Testis (tissue), 3 donors: Measurements from ENCODE around the gene SERPINB6. TPM values are rescaled to one million over a fixed set of nuclear protein-coding genes. Genes with fewer than 3 reads are reported as not detected.
A peak's percentile ranks its signal among the peaks of the same experiment; 100 is the strongest.

ENCODE experiments used
- DNase-seq: peaks from one replicate; pipeline ENCODE4 v3.0.0-alpha.2; 2019
- H3K27ac ChIP-seq, 2 donors: fragments of 200-600 bp; sonication (generic); one replicate each; pipeline ENCODE4 v1.5.1; 2019
- H3K27me3 ChIP-seq: fragments of 200-600 bp; sonication (generic); one replicate; pipeline ENCODE4 v1.5.1; 2019
- H3K36me3 ChIP-seq: fragments of 200-600 bp; sonication (generic); one replicate; pipeline ENCODE4 v1.5.1; 2017; ENCODE audit warnings: low read depth; ENCODE audit errors: missing control alignments
- H3K4me1 ChIP-seq: fragments of 200-600 bp; sonication (generic); one replicate; pipeline ENCODE4 v1.5.1; 2019
- H3K4me3 ChIP-seq, 2 donors: fragments of 200-600 bp; sonication (generic); one replicate each; pipeline ENCODE4 v1.5.1; 2017 to 2019
- H3K9me3 ChIP-seq: fragments of 200-600 bp; sonication (generic); one replicate; pipeline ENCODE4 v1.5.1; 2017
- CTCF ChIP-seq, 3 experiments: fragments of 450-650 bp in 2 of 3; fragments of 200-600 bp in 1 of 3; sonication (generic) in 1 of 3; IDR thresholded peaks; one replicate each; pipeline ENCODE4 v1.5.1; 2016 to 2019; ENCODE audit warnings: antibody characterized with exemption in 3 of 3, mild to moderate bottlenecking in 2 of 3, moderate library complexity in 1 of 3
- POLR2A ChIP-seq: fragments of 450-650 bp; IDR thresholded peaks from one replicate; pipeline ENCODE4 v1.6.1; 2017; ENCODE audit warnings: antibody characterized with exemption, mild to moderate bottlenecking, moderate library complexity
- WGBS, 2 donors: methylation state at CpG; one replicate each; pipeline ENCODE4 v1.1.5; 2018; 5-methylcytosine and 5-hydroxymethylcytosine counted together
- intact Hi-C: fragments of 100-400 bp; cut with DNase I; formaldehyde crosslinking; loops from one replicate; pipeline ENCODE4 v1.15.1; 2023; ENCODE audit warnings: low total_unique reads
- polyA plus RNA-seq: library from polyadenylated mRNA; stranded (reverse); fragments of 350-450 nt; fragmentation: Illumina TruSeq; extraction: RNeasy Lipid Tissue Mini Kit (QIAGEN cat#74804); gene quantifications from one replicate; pipeline ENCODE4 v1.2.3, GENCODE V29; 2014; ENCODE audit warnings: low read depth, low replicate concordance; ENCODE audit not compliant: insufficient read depth
- total RNA-seq, 2 donors: library from RNA; depleted of rRNA; stranded (reverse); fragments of >200 nt; gene quantifications; one replicate each; pipeline ENCODE4 v1.2.3, GENCODE V29; 2016

The SERPINB6 gene
- total and polyA plus RNA-seq, 3 donors from 2014 or later, result 203 to 348 (median 281) TPM

- intact Hi-C loops, result no loop called here
- Histone ChIP-seq H3K9me3 (no peaks in the 10 kb centered on the region), H3K4me1 (peaks cover 6% of the 10 kb centered on the region), H3K36me3 (no peaks in the 10 kb centered on the region), H3K4me3 (no peak overlapping the region), H3K27me3 (no peaks in the 10 kb centered on the region), H3K27ac (peak overlapping the region in 1 of 2 donors; percentile 73)
- TF ChIP-seq POLR2A (no peak), CTCF (IDR thresholded peaks at IDR 0.05) (no peak)
- peak; percentile 28 for DNase-seq
- WGBS, 2 donors, result 63 to 77% methylated on average over 8 of the region's 8 CpGs
Measured at GRCh38 chr6:2951728-2952127, 19.6 kb downstream of the SERPINB6 start.

- no peaks in the 10 kb centered on the region for H3K9me3 ChIP-seq
- no peaks in the 10 kb centered on the region for H3K27me3 ChIP-seq
- peak; percentile 15 for DNase-seq
- H3K4me3 ChIP-seq, result no peak overlapping the region
- 84 to 95% methylated on average over 12 of the region's 12 CpGs for WGBS, 2 donors
- TF ChIP-seq POLR2A, result no peak
- no peak for TF ChIP-seq CTCF (IDR thresholded peaks at IDR 0.05)
- no peaks in the 10 kb centered on the region for H3K36me3 ChIP-seq
- intact Hi-C loops, result no loop called here
- no peak overlapping the region for H3K27ac ChIP-seq
- peaks cover 6% of the 10 kb centered on the region for H3K4me1 ChIP-seq
Measured at GRCh38 chr6:2950713-2951112, 20.7 kb downstream of the SERPINB6 start.

GRCh38 chr6:2949536-2950083, 21.8 kb downstream of the SERPINB6 start:
- WGBS, 2 donors, result 40 to 61% methylated on average over 6 of the region's 6 CpGs
- TF ChIP-seq POLR2A, result no peak
- no peak for TF ChIP-seq CTCF (IDR thresholded peaks at IDR 0.05)
- peak; percentile 44 for DNase-seq
- peaks cover 6% of the 10 kb centered on the region for H3K4me1 ChIP-seq
- no peak overlapping the region for H3K27ac ChIP-seq
- H3K36me3 ChIP-seq, result no peaks in the 10 kb centered on the region
- no peaks in the 10 kb centered on the region for H3K9me3 ChIP-seq
- no peak overlapping the region for H3K4me3 ChIP-seq
- no peaks in the 10 kb centered on the region for H3K27me3 ChIP-seq
- intact Hi-C loops, result no loop called here

GRCh38 chr6:2949121-2949520, 22.2 kb downstream of the SERPINB6 start:
- intact Hi-C loops, result no loop called here
- H3K36me3 ChIP-seq, result no peaks in the 10 kb centered on the region
- peak; percentile 14 for DNase-seq

More at GRCh38 chr6:2949121-2949520, 22.2 kb downstream of the SERPINB6 start:
- peaks cover 6% of the 10 kb centered on the region for H3K4me1 ChIP-seq
- TF ChIP-seq CTCF (IDR thresholded peaks at IDR 0.05), result no peak
- no peak for TF ChIP-seq POLR2A
- 89 to 94% methylated on average over 9 to 12 of the region's 12 CpGs for WGBS, 2 donors
- H3K4me3 ChIP-seq, result no peak overlapping the region
- H3K27me3 ChIP-seq, result no peaks in the 10 kb centered on the region
- no peaks in the 10 kb centered on the region for H3K9me3 ChIP-seq
- no peak overlapping the region for H3K27ac ChIP-seq
